NCI-H2107 (cell line): ENCODE measurements around the gene TUBB1.
"Not testable (repeated sequence)": the region's sequence is repeated elsewhere in the genome, so short reads cannot be mapped to it uniquely, and the experiment has no call there.

Experiments
- DNase-seq: peaks from one replicate; lab custom pipeline; 2025; lab: John Stamatoyannopoulos, UW

Gene TUBB1

GRCh38 chr20:59019217-59019616 is at the start of gene TUBB1:
TUBB1 (plus strand) TSS chr20:59019429; CDS start chr20:59019523, 94 bp downstream.
- DNase-seq, result no peak

- no peak for DNase-seq
Observed at GRCh38 chr20:58969439-58969838, 49.8 kb upstream of the TUBB1 start.

- no peak for DNase-seq
Observed at GRCh38 chr20:58970146-58970545, 49.1 kb upstream of the TUBB1 start.

GRCh38 chr20:58971429-58971828 is 47.8 kb upstream of the TUBB1 start:
- no peak for DNase-seq

GRCh38 chr20:58973179-58973578 is 46.0 kb upstream of the TUBB1 start:
- DNase-seq, result no peak

GRCh38 chr20:58973866-58974265 is 45.4 kb upstream of the TUBB1 start:
- no peak for DNase-seq

GRCh38 chr20:58975353-58975752 is 43.9 kb upstream of the TUBB1 start:
- no peak for DNase-seq

GRCh38 chr20:58976061-58976730 is 43.0 kb upstream of the TUBB1 start:
- no peak for DNase-seq

- no peak for DNase-seq
Observed at GRCh38 chr20:58978351-58979190, 40.7 kb upstream of the TUBB1 start.

GRCh38 chr20:58980711-58981627 is 38.3 kb upstream of the TUBB1 start, which contains the start of gene NELFCD:
NELFCD (plus strand) TSS chr20:58981256; CDS start chr20:58981310, 54 bp downstream.
- DNase-seq, result peak; percentile 84

- DNase-seq, result no peak
Observed at GRCh38 chr20:58981628-58982364, 37.4 kb upstream of the TUBB1 start.

GRCh38 chr20:58982406-58983114 is 36.7 kb upstream of the TUBB1 start:
- no peak for DNase-seq

GRCh38 chr20:58983115-58983468 is 36.1 kb upstream of the TUBB1 start:
- DNase-seq, result not testable (repeated sequence)

- DNase-seq, result no peak
Observed at GRCh38 chr20:58984691-58985090, 34.5 kb upstream of the TUBB1 start.

- DNase-seq, result no peak
Observed at GRCh38 chr20:58985656-58986055, 33.6 kb upstream of the TUBB1 start.

GRCh38 chr20:58986286-58986967 is 32.8 kb upstream of the TUBB1 start:
- no peak for DNase-seq

GRCh38 chr20:58986968-58987517 is 32.2 kb upstream of the TUBB1 start:
- no peak for DNase-seq

- no peak for DNase-seq
Observed at GRCh38 chr20:58987790-58988564, 31.3 kb upstream of the TUBB1 start.

- no peak for DNase-seq
Observed at GRCh38 chr20:58988565-58988882, 30.7 kb upstream of the TUBB1 start.
